ENCODE measurements around the gene RPUSD4. TPM values are rescaled to one million over a fixed set of nuclear protein-coding genes. Genes with fewer than 3 reads are reported as not detected.

The RPUSD4 gene
- total and polyA plus RNA-seq, 8 donors, result 14.5 to 31.4 (median 18.3) TPM

DNA sequence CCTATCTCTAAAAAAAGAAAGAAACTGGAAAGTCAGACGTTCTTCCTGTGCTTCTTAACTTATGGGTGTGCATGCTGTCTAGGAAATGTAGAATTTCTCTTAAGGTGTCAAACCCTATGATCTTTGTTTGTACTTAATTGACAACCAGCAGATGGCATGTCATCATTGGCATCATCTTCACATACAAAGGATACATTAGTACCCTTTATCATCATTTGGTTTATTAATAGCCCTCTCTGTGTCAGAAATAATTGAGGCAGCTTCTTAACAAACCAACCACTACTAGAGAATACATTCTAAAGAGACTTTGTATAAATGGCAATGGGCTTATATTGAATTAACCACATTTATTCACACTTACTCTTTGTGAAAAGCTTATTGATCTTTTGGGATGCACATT, 43.4 kb upstream of the RPUSD4 start:
- DNase-seq (no peak), FAIRE-seq (no peak), ATAC-seq (no peak)
- Histone ChIP-seq H3K4me1 (peaks cover 0 to 9% (median 6%) of the 10 kb centered on the region in 3 donors), H3K27ac (no peak overlapping the region), H3K4me3 (no peak overlapping the region), H3K9me3 (no peaks in the 10 kb centered on the region), H3K27me3 (no peaks in the 10 kb centered on the region), H3K36me3 (no peaks in the 10 kb centered on the region)
- WGBS, 2 donors, result 71 to 74% methylated on average over 1 of the region's 1 CpG
- TF ChIP-seq, protein P1, sequence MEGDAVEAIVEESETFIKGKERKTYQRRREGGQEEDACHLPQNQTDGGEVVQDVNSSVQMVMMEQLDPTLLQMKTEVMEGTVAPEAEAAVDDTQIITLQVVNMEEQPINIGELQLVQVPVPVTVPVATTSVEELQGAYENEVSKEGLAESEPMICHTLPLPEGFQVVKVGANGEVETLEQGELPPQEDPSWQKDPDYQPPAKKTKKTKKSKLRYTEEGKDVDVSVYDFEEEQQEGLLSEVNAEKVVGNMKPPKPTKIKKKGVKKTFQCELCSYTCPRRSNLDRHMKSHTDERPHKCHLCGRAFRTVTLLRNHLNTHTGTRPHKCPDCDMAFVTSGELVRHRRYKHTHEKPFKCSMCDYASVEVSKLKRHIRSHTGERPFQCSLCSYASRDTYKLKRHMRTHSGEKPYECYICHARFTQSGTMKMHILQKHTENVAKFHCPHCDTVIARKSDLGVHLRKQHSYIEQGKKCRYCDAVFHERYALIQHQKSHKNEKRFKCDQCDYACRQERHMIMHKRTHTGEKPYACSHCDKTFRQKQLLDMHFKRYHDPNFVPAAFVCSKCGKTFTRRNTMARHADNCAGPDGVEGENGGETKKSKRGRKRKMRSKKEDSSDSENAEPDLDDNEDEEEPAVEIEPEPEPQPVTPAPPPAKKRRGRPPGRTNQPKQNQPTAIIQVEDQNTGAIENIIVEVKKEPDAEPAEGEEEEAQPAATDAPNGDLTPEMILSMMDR (IDR thresholded peaks at IDR 0.05), result no peak
- intact Hi-C loops (cut with DNase I), result no loop called here

DNA sequence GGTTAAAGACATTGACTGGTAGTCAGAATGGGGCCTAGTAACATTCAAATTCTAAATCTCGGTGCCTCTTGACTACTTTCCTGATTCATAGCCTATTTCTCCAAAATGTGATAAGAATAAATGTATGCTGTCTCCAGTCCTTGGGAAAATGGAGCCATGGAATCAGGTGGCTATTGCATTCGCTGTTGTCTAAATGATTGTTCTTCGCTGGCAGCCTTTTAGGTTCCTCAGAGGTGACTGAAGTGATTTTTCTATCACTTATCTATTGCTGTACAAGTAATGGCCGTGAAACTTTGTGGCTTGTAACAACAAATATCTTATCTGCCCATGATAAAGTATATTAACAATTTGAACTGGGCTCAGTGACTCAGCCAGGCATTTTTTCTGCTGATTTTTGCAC, 41.8 kb upstream of the RPUSD4 start:
- Histone ChIP-seq H3K4me3 (no peak overlapping the region), H3K27ac (no peak overlapping the region), H3K36me3 (no peaks in the 10 kb centered on the region), H3K9me3 (no peaks in the 10 kb centered on the region), H3K4me1 (peaks cover 0 to 9% (median 6%) of the 10 kb centered on the region in 3 donors), H3K27me3 (no peaks in the 10 kb centered on the region)
- ATAC-seq (peak in 3 of 4 donors; percentile 26 to 72 (median 60)), DNase-seq (no peak), FAIRE-seq (no peak)
- intact Hi-C loops (cut with DNase I), result no loop called here
- TF ChIP-seq, protein P1 (IDR thresholded peaks at IDR 0.05), result no peak
- WGBS, 2 donors, result 41 to 44% methylated on average over 4 of the region's 4 CpGs

DNA sequence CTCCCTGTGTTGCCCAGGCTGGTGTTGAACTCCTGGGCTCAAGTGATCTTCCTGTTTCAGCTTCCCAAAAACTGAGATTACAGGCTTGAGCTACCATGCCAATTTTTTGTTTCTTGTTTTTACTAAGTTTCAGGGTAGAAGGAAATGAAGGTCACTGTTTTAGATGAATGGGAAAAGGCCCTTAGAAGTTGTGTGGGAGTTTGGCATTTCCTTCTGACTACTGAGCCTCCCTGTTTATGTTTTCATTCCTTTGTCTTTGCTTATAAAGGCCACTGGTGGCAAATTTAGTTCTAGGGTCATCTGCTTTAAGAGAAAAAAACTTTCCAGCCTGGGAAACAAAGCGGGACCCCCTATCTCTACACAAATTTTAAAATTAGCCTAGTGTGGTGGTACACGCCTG, 35.2 kb upstream of the RPUSD4 start:
- TF ChIP-seq, protein P1 (IDR thresholded peaks at IDR 0.05), result no peak
- H3K9me3 ChIP-seq, result no peaks in the 10 kb centered on the region
- H3K27me3 ChIP-seq, result no peaks in the 10 kb centered on the region
- no peaks in the 10 kb centered on the region for H3K36me3 ChIP-seq
- H3K27ac ChIP-seq, result no peak overlapping the region
- FAIRE-seq, result no peak
- intact Hi-C loops (cut with DNase I), result no loop called here
- no peak overlapping the region for H3K4me3 ChIP-seq
- DNase-seq, result no peak
- no peaks in the 10 kb centered on the region for H3K4me1 ChIP-seq
- WGBS, 2 donors, result 82 to 94% methylated on average over 2 of the region's 2 CpGs
- no peak for ATAC-seq

DNA sequence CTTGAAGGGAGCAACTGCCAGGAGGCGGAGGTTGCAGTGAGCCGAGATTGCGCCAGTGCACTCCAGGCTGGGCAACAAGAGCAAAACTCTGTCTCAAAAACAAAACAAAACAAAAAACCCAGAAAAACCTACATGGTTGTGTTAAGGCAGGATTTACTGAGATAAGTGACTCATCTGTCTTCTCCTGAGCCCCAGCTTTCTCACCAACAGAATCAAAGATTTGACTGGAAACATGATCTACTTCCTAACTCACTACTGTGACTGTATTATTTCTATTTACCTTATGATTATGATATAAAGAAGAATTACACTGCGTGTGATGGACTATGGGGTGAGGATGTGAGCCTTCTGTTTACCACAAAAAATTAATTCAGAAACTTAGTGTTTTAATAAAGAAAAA, 21.9 kb upstream of the RPUSD4 start:
- Histone ChIP-seq H3K27me3 (no peaks in the 10 kb centered on the region), H3K4me1 (peaks cover 0 to 12% (median 10%) of the 10 kb centered on the region in 3 donors), H3K36me3 (no peaks in the 10 kb centered on the region), H3K9me3 (no peaks in the 10 kb centered on the region), H3K27ac (no peak overlapping the region), H3K4me3 (no peak overlapping the region)
- no peak for DNase-seq
- intact Hi-C loops (cut with DNase I), result no loop called here
- no peak for FAIRE-seq
- WGBS, 2 donors, result 84 to 97% methylated on average over 4 of the region's 4 CpGs
- ATAC-seq, result no peak
- TF ChIP-seq, protein P1 (IDR thresholded peaks at IDR 0.05), result no peak

DNA sequence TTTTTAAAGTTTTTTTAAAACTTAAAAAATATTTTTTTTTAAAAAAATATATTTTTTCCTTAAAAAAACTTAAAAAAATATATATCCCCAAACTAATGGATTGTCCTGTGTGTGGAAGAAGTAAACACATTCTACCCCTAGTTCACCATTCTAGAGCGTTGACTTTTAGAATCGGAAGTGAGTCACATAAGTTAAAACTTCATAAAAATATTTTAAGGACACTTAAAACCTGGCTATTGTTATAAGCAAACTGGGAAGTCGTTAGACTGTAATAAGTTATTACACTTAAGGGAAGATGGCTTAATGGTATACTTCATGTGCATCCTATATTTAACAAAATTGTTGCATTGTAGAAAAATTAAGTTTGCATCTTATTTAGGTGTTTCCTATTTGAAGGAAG, 21.2 kb upstream of the RPUSD4 start:
- no peaks in the 10 kb centered on the region for H3K27me3 ChIP-seq
- intact Hi-C loops (cut with DNase I), result no loop called here
- TF ChIP-seq, protein P1 (IDR thresholded peaks at IDR 0.05), result no peak
- peaks cover 0 to 12% (median 10%) of the 10 kb centered on the region in 3 donors for H3K4me1 ChIP-seq
- DNase-seq (no peak), ATAC-seq (no peak), FAIRE-seq (no peak)
- H3K4me3 ChIP-seq, result no peak overlapping the region
- no peaks in the 10 kb centered on the region for H3K36me3 ChIP-seq
- no peaks in the 10 kb centered on the region for H3K9me3 ChIP-seq
- WGBS, 2 donors, result 90 to 93% methylated on average over 3 of the region's 3 CpGs
- H3K27ac ChIP-seq, result no peak overlapping the region

Measured in pancreas (tissue), 10 donors.